Endodermal cell (in vitro differentiated cells): ENCODE results near the gene ZNRF3. TPM values are rescaled to one million over a fixed set of nuclear protein-coding genes. Genes with fewer than 3 reads are reported as not detected.

Experiments
- DNase-seq: peaks from one replicate; pipeline ENCODE4 v3.0.0-alpha.2; 2017
- H3K27ac ChIP-seq: 2 replicates; pipeline ENCODE4 v1.5.1; 2013; ENCODE audit warnings: mild to moderate bottlenecking, low read depth, low read length, moderate library complexity
- H3K27me3 ChIP-seq: 2 replicates; pipeline ENCODE4 v1.6.1; 2013; ENCODE audit warnings: mild to moderate bottlenecking, low read length, moderate library complexity; ENCODE audit not compliant: insufficient read depth, control insufficient read depth, poor library complexity, severe bottlenecking
- H3K36me3 ChIP-seq: 2 replicates; pipeline ENCODE4 v1.7.0; 2013; ENCODE audit warnings: mild to moderate bottlenecking, low read length, moderate library complexity; ENCODE audit not compliant: control insufficient read depth, insufficient read depth
- H3K4me1 ChIP-seq: one replicate; pipeline ENCODE4 v1.7.0; 2013; ENCODE audit warnings: low read length; ENCODE audit not compliant: control insufficient read depth, insufficient read depth
- H3K4me3 ChIP-seq: 2 replicates; pipeline ENCODE4 v1.5.1; 2013; ENCODE audit warnings: mild to moderate bottlenecking, low read length, moderate library complexity
- H3K9ac ChIP-seq: 2 replicates; pipeline ENCODE4 v1.6.1; 2013; ENCODE audit warnings: mild to moderate bottlenecking, low read length, moderate library complexity; ENCODE audit not compliant: poor library complexity, severe bottlenecking; ENCODE audit errors: extremely low read depth
- H3K9me3 ChIP-seq: 2 replicates; pipeline ENCODE4 v1.6.1; 2013; ENCODE audit warnings: mild to moderate bottlenecking, low read length, moderate library complexity; ENCODE audit not compliant: control insufficient read depth
- H3K27ac Mint-ChIP-seq: 2 replicates; pipeline ENCODE4 v1.8.0; 2020; ENCODE audit warnings: mixed read lengths
- H3K27me3 Mint-ChIP-seq: 2 replicates; pipeline ENCODE4 v1.8.0; 2021; ENCODE audit warnings: mild to moderate bottlenecking, mixed read lengths; ENCODE audit not compliant: insufficient read depth
- H3K36me3 Mint-ChIP-seq: 2 replicates; pipeline ENCODE4 v1.8.0; 2020; ENCODE audit warnings: low read depth, mixed read lengths
- H3K4me1 Mint-ChIP-seq: 2 replicates; pipeline ENCODE4 v1.8.0; 2020; ENCODE audit warnings: mixed read lengths
- H3K4me3 Mint-ChIP-seq: 2 replicates; pipeline ENCODE4 v1.8.0; 2020; ENCODE audit warnings: mild to moderate bottlenecking, moderate library complexity, mixed read lengths
- H3K9me3 Mint-ChIP-seq: 2 replicates; pipeline ENCODE4 v1.8.0; 2020; ENCODE audit warnings: mild to moderate bottlenecking, mixed read lengths
- CTCF ChIP-seq: fragments of 200-600 bp; sonication (generic); conservative IDR thresholded peaks from 2 replicates; pipeline ENCODE4 v1.5.0; 2021; ENCODE audit warnings: antibody characterized with exemption, mild to moderate bottlenecking
- WGBS, 2 experiments: methylation state at CpG; one replicate each; pipeline versions ENCODE4 v1.1.5 to v1.1.7; 2013; ENCODE audit warnings: missing lambda C conversion rate in 2 of 2, mixed read lengths in 1 of 2; ENCODE audit not compliant: insufficient coverage in 1 of 2, insufficient read length in 1 of 2; 5-methylcytosine and 5-hydroxymethylcytosine counted together
- total RNA-seq, 2 donors: library from RNA; stranded (reverse); fragmentation: NEBNext Ultra II Directional in 1 of 2; extraction: Animal tissue kit (Norgen Biotek cat#: 25700) in 1 of 2; gene quantifications; 2 replicates in 1 of 2; 3 replicates in 1 of 2; pipeline ENCODE4 v1.2.1, GENCODE V29; 2021

Gene ZNRF3
- total RNA-seq, 2 donors from 2014 or later, result 15.8 to 19.8 TPM

GRCh38 chr22:28942333-28942732, 59.0 kb downstream of the ZNRF3 start:
- H3K27ac Mint-ChIP-seq, result no peak overlapping the region

GRCh38 chr22:28942801-28943500, 59.6 kb downstream of the ZNRF3 start:
- no peak overlapping the region for H3K4me3 Mint-ChIP-seq
- no peak for DNase-seq
- Histone ChIP-seq H3K4me1 (peaks cover 22% of the 10 kb centered on the region), H3K36me3 (peaks cover 6% of the 10 kb centered on the region), H3K4me3 (no peak overlapping the region), H3K27me3 (no peaks in the 10 kb centered on the region), H3K27ac (peak overlapping the region; percentile 95), H3K9ac (no peak overlapping the region), H3K9me3 (peaks cover 15% of the 10 kb centered on the region)
- peaks cover 14% of the 10 kb centered on the region for H3K9me3 Mint-ChIP-seq
- TF ChIP-seq CTCF, result no peak
- WGBS, 2 experiments, result 48 to 67% methylated on average over 3 to 7 of the region's 7 CpGs
- H3K27ac Mint-ChIP-seq, result peak overlapping the region; percentile 57
- H3K4me1 Mint-ChIP-seq, result peaks cover 42% of the 10 kb centered on the region
- peaks cover 20% of the 10 kb centered on the region for H3K36me3 Mint-ChIP-seq
- H3K27me3 Mint-ChIP-seq, result no peaks in the 10 kb centered on the region

More at GRCh38 chr22:28942333-28942732, 59.0 kb downstream of the ZNRF3 start:
- Histone ChIP-seq H3K27me3 (no peaks in the 10 kb centered on the region), H3K9me3 (peaks cover 12% of the 10 kb centered on the region), H3K9ac (no peak overlapping the region), H3K4me3 (no peak overlapping the region), H3K4me1 (peaks cover 22% of the 10 kb centered on the region), H3K27ac (peak overlapping the region; percentile 95), H3K36me3 (peaks cover 6% of the 10 kb centered on the region)
- Mint-ChIP-seq H3K4me1 (peaks cover 42% of the 10 kb centered on the region), H3K36me3 (peaks cover 18% of the 10 kb centered on the region), H3K9me3 (peaks cover 14% of the 10 kb centered on the region), H3K4me3 (no peak overlapping the region), H3K27me3 (no peaks in the 10 kb centered on the region)
- no peak for DNase-seq
- WGBS, 2 experiments, result 90 to 93% methylated on average over 3 to 5 of the region's 5 CpGs
- TF ChIP-seq CTCF, result no peak

- WGBS, 2 experiments, result 100% methylated on average over 1 of the region's 2 CpGs; no CpG with 5 or more reads in 1 of the 2 experiments
- peak overlapping the region; percentile 57 for H3K27ac Mint-ChIP-seq
- H3K27me3 ChIP-seq, result no peaks in the 10 kb centered on the region
- peaks cover 42% of the 10 kb centered on the region for H3K4me1 Mint-ChIP-seq
- no peak overlapping the region for H3K4me3 ChIP-seq
- peaks cover 6% of the 10 kb centered on the region for H3K36me3 ChIP-seq
- H3K36me3 Mint-ChIP-seq, result peaks cover 20% of the 10 kb centered on the region
- TF ChIP-seq CTCF, result no peak
- peaks cover 15% of the 10 kb centered on the region for H3K9me3 ChIP-seq
- H3K27ac ChIP-seq, result peak overlapping the region; percentile 95
- no peak overlapping the region for H3K4me3 Mint-ChIP-seq
- H3K9ac ChIP-seq, result no peak overlapping the region
- peaks cover 22% of the 10 kb centered on the region for H3K4me1 ChIP-seq
- no peak for DNase-seq
- H3K9me3 Mint-ChIP-seq, result peaks cover 14% of the 10 kb centered on the region
- no peaks in the 10 kb centered on the region for H3K27me3 Mint-ChIP-seq
Measured at GRCh38 chr22:28943501-28943879, 60.1 kb downstream of the ZNRF3 start.
